Right ventricle myocardium superior (tissue), 1 donor: ENCODE measurements around the gene TCF3. TPM values are rescaled to one million over a fixed set of nuclear protein-coding genes. Genes with fewer than 3 reads are reported as not detected.

Source experiments
- ATAC-seq: fragments of 200-7000 bp; cut with Tn5 transposase; one replicate; pipeline ENCODE4 v1.9.1; 2020; ENCODE audit warnings: mild to moderate bottlenecking; ENCODE audit not compliant: poor library complexity
- DNase-seq: peaks from one replicate; pipeline ENCODE4 v3.0.0-alpha.2; 2020
- intact Hi-C: fragments of 100-400 bp; cut with DNase I; formaldehyde crosslinking; loops from one replicate; pipeline ENCODE4 v1.11.2; 2022
- total RNA-seq: library from RNA; stranded (reverse); fragmentation: NEBNext Ultra II Directional; extraction: Animal tissue kit (Norgen Biotek cat#: 25700); gene quantifications from one replicate; pipeline ENCODE4 v1.2.1, GENCODE V29; 2021
- donor health status: DM: no; HTN: yes; CAD: no; lungs with severe emphysema.

The TCF3 gene
- total RNA-seq, 1 donor from 2014 or later: 20.0 TPM

DNA sequence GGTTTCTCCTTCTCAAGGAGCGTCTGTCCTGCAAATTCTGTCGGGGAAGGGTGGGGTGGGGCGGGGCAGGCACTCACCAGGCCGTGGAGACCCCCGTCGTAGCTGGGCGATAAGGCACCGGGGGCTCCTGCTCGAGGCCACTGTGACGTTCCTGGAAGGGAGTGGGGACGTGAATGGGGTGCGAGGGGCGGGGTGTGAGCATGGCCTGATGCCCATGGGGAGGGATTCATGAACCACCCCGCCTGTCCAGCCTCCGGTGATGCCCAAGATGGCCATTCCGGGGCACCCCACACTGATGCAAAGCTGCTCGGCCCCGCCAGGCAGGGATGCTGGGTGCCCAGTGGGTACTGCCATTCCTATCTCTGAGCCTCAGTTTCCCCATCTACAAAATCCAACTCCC is 32.7 kb downstream of the TCF3 start:
- ATAC-seq (no peak), DNase-seq (no peak)
- intact Hi-C loops: no loop called here

- ATAC-seq (no peak), DNase-seq (no peak)
- intact Hi-C loops: no loop called here
Observed at GRCh38 chr19:1619094-1619439, 33.3 kb downstream of the TCF3 start.

DNA sequence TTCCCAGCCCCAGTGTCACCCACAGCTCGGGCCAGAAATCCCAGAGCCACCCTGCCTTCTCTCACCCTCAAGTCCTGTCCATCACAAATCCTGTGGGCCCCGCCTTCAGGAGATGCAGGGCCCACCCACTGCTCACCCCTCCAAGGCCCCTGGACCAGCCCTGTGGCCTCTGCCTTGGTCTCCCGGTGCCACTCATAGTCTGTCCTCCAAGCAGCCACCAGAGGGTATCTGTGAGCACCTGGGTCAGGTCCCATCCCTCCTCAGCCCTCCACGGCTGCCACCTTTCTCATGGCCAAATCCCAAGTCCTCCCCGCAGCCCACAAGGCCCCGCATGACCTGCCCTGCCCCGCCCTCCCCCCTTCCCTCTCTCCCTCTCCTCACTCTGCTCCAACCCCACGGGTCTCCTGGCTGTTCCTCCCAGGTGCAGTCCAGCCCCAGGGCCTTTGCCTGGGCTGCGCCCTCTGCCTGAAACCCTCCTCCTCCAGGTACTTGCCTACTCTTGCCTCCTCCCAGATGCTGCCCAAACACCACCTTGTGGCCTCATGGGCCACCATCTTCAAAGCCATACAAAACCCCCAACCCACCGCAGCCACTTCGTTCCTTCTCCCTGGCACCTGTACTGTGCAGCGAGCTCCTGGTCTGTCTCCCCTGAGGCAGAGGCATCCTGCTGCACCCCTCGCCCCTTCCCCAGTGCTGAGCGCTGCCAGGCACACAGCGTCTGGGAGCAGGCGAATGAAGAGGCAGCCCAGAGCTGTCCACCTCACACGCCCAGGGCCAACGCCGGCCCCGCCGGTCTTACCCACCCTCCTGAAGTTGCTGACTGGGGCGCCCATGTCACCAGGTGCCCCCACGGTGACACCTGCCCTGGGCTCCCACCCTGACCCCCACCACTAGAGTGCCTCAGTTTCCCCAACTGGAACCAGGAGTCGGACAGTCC is 34.0 kb downstream of the TCF3 start:
- DNase-seq: no peak
- ATAC-seq: peak; percentile 78
- intact Hi-C loops: no loop called here

DNA sequence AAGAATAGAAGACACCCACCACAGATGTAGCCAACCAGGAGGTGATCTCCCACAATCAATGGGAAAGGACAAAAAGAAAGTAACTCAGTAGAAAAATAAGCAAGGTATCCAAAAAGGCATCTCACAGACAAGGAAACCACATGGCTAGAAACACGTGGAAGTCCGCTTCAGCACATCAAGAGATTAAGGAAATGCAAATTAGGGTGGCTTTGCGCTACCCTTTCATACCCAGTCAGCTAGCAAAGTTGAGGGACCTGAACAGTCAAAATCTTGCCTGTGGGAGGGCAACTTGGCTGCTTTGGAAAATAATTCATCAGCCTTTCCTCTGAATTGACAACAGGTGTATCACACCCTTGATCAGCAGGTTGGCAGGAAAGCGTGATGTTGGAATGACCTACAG is 35.5 kb downstream of the TCF3 start:
- ATAC-seq (no peak), DNase-seq (no peak)
- intact Hi-C loops: no loop called here

DNA sequence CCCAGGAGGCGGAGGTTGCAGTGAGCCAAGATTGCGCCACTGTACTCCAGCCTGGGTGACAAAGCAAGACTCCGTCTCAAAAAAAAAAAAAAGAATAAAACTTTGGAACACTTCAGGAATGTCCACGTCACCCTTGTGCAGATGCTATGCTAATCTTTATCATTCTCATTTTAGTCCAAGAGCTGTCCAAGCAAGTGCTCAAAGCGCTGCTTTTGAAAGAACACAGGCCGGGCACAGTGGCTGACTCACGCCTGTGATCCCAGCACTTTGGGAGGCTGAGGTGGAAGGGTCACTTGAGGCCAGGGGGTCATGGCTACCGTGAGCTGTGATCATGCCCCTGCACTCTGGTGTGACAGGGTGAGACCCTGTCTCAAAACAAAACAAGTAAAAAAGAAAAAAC is 36.0 kb downstream of the TCF3 start:
- DNase-seq (no peak), ATAC-seq (peak; percentile 40)
- intact Hi-C loops: no loop called here

DNA sequence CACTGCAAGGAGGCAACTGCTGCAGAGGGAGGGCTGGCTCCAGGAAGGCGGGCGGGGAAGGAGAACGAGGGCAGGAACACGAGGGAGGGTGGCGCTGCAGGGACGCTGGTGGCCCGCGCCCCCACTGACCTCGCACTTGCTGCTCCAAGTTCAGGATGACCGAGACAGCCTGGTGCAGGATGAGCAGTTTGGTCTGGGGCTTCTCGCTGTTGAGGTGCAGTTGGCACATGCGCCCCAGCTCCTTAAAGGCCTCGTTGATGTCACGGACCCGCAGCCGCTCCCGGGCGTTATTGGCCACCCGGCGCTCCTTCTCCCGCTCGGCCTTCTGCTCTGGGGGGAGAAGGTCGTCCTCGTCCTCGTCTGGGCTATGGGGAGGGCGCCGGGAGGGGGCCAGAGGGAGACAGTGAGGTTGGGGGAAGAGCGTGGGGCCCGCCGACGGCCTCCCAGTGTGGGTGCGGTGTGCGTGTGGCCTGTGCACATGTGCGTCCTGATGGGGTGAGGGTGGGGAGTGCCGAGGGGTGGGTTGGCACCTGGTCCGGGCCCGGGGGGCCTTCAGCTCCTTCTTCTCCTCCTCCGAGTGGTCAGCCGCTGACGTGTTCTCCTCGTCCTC is 37.2 kb downstream of the TCF3 start:
- DNase-seq (no peak), ATAC-seq (no peak)
- intact Hi-C loops: no loop called here

DNA sequence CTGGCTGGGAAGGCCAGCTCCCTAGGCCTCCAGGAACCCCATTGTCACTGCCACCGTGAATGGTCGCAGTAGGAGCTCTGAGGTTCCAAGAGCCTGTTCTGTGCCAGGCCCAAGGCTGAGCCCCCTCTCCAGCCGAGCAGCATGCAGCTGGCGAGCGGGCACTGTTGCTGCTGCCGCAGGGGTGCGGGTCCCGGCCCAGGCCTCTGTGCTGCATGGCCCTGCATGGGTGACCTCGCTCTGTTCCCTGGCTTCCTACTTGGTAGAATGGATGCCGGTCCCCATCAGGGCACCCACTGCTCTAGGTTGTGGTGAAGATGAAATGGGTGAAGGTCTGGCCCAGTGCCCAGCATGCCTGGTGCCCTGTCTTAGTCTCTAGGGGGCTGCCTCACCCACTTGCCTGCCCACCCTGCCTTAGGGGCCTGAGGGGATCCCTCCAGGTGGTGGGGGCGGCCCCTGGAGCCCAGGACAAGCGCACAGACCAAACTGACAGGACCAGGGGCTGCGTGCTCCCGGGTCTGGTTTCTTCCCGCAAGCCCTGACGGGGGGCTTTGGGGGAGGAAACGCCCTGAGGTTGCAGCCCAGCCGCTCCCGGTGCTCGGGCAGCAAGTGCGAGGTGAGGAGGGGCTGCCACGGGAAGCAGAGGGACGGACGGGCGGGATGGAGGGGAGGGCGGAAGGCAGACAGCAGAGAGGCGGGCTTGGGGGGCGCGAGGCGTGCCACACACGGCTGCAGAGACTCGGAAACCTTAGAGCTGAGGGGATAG is 38.4 kb downstream of the TCF3 start:
- intact Hi-C loops: no loop called here
- ATAC-seq (no peak), DNase-seq (no peak)

GRCh38 chr19:1613146-1613545 is 39.3 kb downstream of the TCF3 start:
- DNase-seq (no peak), ATAC-seq (no peak)
- intact Hi-C loops: no loop called here

DNA sequence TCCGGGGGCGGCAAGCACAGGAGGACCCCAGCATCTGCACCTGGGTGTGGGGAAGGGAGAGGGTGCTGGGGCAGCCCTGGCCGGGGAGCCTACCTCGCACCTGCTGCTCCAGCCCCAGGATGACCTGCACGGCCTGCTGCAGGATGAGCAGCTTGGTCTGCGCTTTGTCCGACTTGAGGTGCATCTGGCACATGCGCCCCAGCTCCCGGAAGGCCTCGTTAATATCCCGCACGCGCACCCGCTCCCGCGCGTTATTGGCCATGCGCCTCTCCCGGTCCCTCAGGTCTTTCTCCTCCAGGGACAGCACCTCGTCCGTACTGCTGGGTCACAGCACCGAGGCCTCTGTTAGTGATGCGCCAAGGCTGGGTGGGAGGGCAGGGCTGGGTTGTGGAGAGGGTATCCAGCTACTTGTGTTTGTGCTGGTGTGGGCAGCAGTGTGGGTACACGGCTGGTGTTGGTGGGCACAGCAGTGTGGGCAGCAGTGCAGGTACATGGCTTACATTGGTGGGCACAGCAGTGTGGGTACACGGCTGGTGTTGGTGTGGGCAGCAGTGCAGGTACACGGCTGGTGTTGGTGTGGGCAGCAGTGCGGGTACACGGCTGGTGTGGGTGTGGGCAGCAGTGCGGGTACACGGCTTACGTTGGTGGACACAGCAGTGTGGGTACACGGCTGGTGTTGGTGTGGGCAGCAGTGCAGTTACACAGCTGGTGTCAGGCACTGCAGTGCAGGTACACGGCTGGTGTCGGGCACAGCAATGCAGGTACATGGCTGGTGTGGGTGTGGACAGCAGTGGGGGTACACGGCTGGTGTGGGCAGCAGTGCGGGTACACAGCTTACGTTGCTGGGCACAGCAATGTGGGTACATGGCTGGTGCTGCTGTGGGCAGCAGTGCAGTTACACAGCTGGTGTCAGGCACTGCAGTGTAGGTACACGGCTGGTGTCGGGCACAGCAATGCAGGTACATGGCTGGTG is 40.0 kb downstream of the TCF3 start:
- DNase-seq (no peak), ATAC-seq (no peak)
- intact Hi-C loops: no loop called here

GRCh38 chr19:1611353-1611752 is 41.1 kb downstream of the TCF3 start:
- DNase-seq: no peak
- intact Hi-C loops: no loop called here

DNA sequence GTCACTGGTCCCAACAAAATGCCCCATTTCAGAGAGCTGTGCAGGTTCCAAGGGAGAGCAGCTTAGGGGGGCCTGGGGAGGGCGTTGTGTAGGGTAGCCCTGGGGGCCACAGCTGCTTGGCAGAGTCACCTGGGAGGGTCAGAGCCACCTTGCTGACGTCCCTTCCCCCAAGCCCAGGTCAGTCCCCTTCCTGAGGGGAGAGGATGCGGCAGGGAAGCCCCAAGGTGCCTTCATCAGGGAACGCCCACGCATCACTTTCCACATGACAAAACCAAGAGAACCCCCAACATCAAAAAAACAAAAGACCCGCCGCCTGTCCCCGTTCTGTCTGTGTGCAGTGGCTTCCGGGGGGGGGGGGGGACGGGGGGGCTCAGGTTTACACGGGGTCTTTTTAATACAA is 41.8 kb downstream of the TCF3 start:
- ATAC-seq (no peak), DNase-seq (no peak)
- intact Hi-C loops: no loop called here

More at GRCh38 chr19:1611353-1611752, 41.1 kb downstream of the TCF3 start:
- ATAC-seq: no peak

DNA sequence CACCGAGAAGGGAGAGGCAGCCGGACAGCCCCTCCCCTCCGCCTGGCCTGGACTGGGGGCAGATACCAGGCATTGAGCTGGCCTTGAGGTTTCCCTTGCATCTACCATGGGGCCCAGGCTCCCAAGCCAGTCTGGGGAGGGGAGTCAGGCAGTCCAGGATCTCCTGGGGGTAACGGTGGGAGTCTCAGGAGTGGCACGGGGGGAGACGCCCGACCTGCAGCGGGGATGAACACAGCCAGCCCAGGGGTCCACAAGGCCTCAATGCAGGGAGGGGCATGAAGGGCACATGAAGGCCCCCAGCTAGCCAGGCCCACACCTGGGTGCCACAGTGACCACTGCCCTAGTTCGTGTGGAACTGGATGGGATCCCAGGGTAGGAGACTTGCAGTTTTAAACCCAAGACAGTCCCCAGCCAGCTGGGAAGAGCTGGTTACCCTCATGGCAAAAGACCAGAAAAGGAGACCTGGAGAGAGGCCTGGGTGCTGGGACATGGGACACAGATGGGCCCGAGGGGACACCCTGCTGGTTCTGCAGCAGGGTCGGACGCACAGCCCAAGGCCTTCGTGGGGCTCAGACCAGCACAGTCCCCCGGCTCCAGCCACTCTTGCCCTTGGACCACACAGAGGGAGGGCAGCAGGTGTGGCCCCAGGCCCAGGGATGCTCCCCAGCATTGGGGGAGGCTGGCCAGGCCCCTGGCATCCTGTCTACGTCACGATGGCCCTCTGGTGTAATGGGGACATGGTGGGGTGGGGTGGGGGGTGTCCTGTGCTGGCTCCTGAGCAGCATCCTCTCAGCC is 42.5 kb downstream of the TCF3 start:
- DNase-seq (no peak), ATAC-seq (no peak)
- intact Hi-C loops: no loop called here

DNA sequence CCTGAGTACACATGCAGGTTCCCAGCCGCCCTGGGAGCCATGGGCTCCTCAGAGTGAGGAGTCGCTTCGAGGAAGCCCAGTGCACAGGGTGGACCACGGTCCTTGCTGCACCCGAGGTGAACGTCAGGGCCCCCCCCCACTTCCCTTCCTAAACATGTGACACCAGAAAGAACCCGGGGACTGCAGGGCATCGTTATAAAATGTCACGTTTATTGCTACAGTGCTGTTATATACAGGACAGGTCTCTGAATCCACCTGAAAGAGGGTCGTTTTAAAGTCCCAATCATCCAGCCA is 43.4 kb downstream of the TCF3 start:
- no peak for DNase-seq
- ATAC-seq: no peak
- intact Hi-C loops: no loop called here

DNA sequence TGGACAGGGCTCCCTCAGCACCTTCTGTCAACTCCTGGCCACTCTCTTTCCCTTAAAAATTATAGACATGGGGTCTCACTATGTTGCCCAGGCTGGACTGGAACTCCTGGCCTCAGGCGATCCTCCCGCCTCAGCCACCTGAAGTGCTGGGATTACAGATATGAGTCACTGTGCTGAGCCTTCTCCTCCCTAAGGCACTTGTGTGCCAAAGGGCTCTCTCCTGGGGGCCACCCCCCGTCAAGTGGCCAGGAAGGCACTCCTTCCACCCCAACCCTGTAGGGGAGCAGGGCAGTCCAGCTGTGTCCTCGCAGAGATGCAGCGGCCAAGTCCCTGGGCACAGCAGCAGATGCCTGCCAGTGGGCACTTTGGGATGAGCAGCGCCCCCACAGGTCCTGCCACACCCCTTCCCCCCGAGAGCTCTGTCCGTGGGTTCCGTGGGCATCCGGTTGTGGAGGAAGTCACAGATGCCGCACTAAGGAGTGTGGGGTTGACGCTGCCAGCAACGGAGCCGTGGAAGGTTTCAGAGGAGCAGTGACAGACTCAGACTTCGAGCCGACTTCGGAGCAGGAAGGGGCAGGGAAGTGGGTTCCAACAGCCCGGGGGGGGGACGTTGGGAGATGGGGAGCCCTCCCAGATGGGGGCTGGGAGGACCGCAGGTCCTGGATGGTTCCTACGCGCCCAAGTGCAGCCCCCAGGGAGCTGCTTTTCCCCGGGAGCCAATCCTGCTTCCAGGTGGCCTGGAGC is 43.9 kb downstream of the TCF3 start:
- intact Hi-C loops: no loop called here
- DNase-seq (no peak), ATAC-seq (no peak)

DNA sequence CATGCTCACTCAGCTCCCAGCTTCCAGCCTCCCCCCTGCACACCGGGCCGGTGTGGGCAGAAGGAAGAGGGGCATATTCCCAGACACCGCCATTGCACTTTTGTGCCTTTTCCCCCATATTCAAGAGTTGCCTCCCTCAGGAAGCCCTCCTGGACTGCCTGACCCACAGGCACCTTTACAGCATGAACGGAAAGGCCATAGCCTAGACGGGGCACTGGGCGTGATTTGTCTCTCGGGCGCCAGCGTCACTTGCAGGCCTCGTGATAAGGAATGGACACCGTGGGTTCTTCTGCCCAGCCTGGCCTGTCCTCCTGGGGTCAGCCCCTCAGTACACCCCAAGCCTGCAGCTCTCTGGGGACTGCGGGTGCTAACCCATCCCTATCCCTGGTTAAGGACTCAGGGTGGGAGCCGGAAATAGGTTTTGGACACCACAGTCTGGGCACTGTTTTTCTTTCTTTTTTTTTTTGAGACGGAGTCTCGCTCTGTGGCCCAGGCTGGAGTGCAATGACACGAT is 46.2 kb downstream of the TCF3 start:
- ATAC-seq (peak; percentile 1), DNase-seq (no peak)
- intact Hi-C loops: no loop called here

DNA sequence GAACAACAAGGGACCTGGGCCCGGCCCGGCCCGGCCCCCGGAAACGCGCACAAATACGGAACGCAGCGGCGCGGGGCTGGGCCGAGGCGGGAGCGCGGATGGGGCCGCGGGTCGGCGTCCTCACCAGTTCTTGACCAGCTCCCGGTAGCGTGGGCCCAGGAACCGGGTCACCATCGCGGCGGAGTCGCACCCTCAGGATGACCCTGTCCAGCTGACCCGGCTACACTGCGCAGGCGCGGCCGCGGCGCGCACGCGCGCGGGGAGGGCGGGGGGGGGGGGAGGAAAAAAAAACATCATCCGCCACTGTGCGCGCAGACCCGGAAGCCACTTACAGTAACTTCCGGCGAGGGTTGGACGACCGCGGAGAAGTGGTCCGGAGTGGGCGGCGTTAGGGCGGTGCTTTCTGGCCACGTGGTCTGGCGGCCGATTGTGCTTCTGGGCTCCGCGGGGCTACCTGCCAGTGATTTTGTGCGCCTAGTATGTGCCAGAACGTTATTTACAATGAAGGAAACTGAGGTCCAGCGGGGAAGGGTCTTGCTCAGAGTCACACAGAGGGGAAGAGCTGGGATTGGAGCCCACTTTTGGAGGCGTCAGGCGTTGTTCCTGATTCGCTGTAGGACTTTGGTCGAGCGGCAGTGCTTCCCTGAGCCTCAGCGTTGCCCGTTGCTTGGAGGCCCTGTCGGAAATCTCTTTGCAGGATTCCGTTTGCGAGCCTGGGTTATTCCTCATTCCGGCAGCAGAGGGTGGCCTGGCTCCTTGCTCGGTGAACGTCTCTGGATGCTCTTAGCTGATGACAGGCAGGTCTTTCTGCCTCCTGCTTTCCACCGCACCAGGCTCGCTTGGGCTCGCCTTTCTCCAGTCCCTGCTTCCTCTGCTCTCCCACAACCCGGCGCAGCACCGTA is 46.9 kb downstream of the TCF3 start, which contains the start of gene UQCR11:
Gene UQCR11 (minus strand): TSS at position 227 of the 902 bp plus-strand sequence. CDS start 53 bp downstream, at position 174.
- intact Hi-C loops: loop anchor here (2.0 kb wide), 1 partner anchor 47 kb away; the partner anchor contains the start of gene TCF3
- ATAC-seq (peak; percentile 97), DNase-seq (peak; percentile 97)
